Vagina (tissue), 2 donors: ENCODE results near the gene DCAKD.

Source experiments
- CTCF ChIP-seq, 3 experiments: fragments of 450-650 bp in 2 of 3; fragments of 200-600 bp in 1 of 3; sonication (generic) in 1 of 3; IDR thresholded peaks; one replicate each; pipeline ENCODE4 v1.5.1; 2017 to 2019; ENCODE audit warnings: antibody characterized with exemption in 3 of 3, mild to moderate bottlenecking in 2 of 3, moderate library complexity in 2 of 3
- POLR2A ChIP-seq, 2 donors: fragments of 450-650 bp; IDR thresholded peaks; one replicate each; pipeline ENCODE4 v1.6.1; 2017; ENCODE audit warnings: antibody characterized with exemption in 2 of 2, mild to moderate bottlenecking in 2 of 2, moderate library complexity in 2 of 2
- POLR2AphosphoS5 ChIP-seq, 2 donors: sonication (generic); formaldehyde crosslinking; IDR thresholded peaks; one replicate each; pipeline ENCODE4 v1.9.0; 2017; ENCODE audit warnings: antibody characterized with exemption in 2 of 2, mild to moderate bottlenecking in 2 of 2, low read depth in 1 of 2; ENCODE audit not compliant: insufficient read depth in 1 of 2

DNA sequence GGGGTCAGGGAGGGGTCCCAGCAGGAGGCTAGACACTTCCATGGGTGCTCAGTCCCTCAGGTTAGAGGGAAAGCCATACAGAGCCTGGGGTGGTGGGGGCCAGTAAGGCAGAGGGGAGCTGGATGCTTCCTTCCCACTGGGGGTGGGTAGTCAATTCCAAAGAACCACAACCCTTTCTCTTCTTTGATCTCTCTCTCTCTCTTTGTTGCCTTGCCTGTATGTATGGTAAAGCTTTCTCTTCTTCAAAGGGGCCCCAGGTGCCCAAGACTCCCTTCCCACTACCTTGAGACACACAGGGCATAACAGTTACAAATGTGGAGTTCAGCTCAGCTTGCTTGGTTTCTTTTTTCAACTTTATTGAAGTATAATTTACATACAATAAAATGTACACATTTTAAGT lies 52.8 kb downstream of the DCAKD start:
- no peak for TF ChIP-seq POLR2A (IDR thresholded peaks at IDR 0.05)
- no peak for TF ChIP-seq CTCF (IDR thresholded peaks at IDR 0.05)
- TF ChIP-seq POLR2AphosphoS5 (IDR thresholded peaks at IDR 0.05; ENCODE audit: insufficient read depth in 1 of 2, low read depth in 1 of 2): no peak
